ENCODE data around the gene ANXA2R. TPM values are rescaled to one million over a fixed set of nuclear protein-coding genes. Genes with fewer than 3 reads are reported as not detected.

Gene ANXA2R
- total RNA-seq, 1 experiment from 2014 or later = 3.1 TPM

Other genes with a start within 250 kb of the ANXA2R start
- 114 and 153 TPM in 2 replicates for gene SELENOP, start 228.4 kb downstream of the ANXA2R start, total RNA-seq (2022)
- gene ZNF131, start 80.6 kb upstream of the ANXA2R start, total RNA-seq (2022) = 53.6 and 53.7 TPM in 2 replicates
- 0.14 TPM in 1 of 2 replicates, not detected in the other for gene NIM1K, start 151.9 kb upstream of the ANXA2R start, total RNA-seq (2022)